HepG2 (cell line): ENCODE results near the gene KIF3C. TPM values are rescaled to one million over a fixed set of nuclear protein-coding genes. Genes with fewer than 3 reads are reported as not detected.

Experiments
- ADNP ChIP-seq: sonication (generic); formaldehyde crosslinking; IDR thresholded peaks from 2 replicates; pipeline ENCODE4 v1.4.0; 2020; ENCODE audit warnings: missing genetic modification reagents
- ATF2 ChIP-seq: sonication (generic); formaldehyde crosslinking; IDR thresholded peaks from 2 replicates; pipeline ENCODE4 v1.4.0; 2020; ENCODE audit warnings: missing genetic modification reagents
- ATF3 ChIP-seq: sonication (generic); formaldehyde crosslinking; IDR thresholded peaks from 2 replicates; pipeline ENCODE4 v1.4.0; 2020; ENCODE audit warnings: missing genetic modification reagents
- CBFB ChIP-seq: sonication (generic); formaldehyde crosslinking; IDR thresholded peaks from 2 replicates; pipeline ENCODE4 v1.4.0; 2020; ENCODE audit warnings: missing genetic modification reagents
- DMTF1 ChIP-seq: sonication (generic); formaldehyde crosslinking; IDR thresholded peaks from 2 replicates; pipeline ENCODE4 v1.4.0; 2020; ENCODE audit warnings: mild to moderate bottlenecking, missing genetic modification reagents
- ELF4 ChIP-seq: sonication (generic); formaldehyde crosslinking; IDR thresholded peaks from 2 replicates; pipeline ENCODE4 v1.5.0; 2020; ENCODE audit warnings: missing genetic modification reagents, mild to moderate bottlenecking, moderate library complexity, borderline replicate concordance
- ELK4 ChIP-seq: sonication (generic); formaldehyde crosslinking; IDR thresholded peaks from 2 replicates; pipeline ENCODE4 v1.9.0; 2021; ENCODE audit warnings: missing genetic modification reagents, borderline replicate concordance
- IRF2 ChIP-seq: IDR thresholded peaks from 2 replicates; pipeline ENCODE4 v1.6.1; 2018; ENCODE audit warnings: missing genetic modification reagents, missing compliant biosample characterization
- ISX ChIP-seq: sonication (generic); formaldehyde crosslinking; conservative IDR thresholded peaks from 2 replicates; pipeline ENCODE4 v1.5.0; 2020; ENCODE audit warnings: missing genetic modification reagents
- KLF9 ChIP-seq: IDR thresholded peaks from 2 replicates; pipeline ENCODE4 v1.6.1; 2016; ENCODE audit warnings: low read depth
- MLLT10 ChIP-seq: sonication (generic); formaldehyde crosslinking; IDR thresholded peaks from 2 replicates; pipeline ENCODE4 v1.4.0; 2020; ENCODE audit warnings: missing genetic modification reagents
- MTF2 ChIP-seq: sonication (generic); formaldehyde crosslinking; IDR thresholded peaks from 2 replicates; pipeline ENCODE4 v1.5.0; 2020; ENCODE audit warnings: missing genetic modification reagents, borderline replicate concordance
- NFIB ChIP-seq: sonication (generic); formaldehyde crosslinking; IDR thresholded peaks from 2 replicates; pipeline ENCODE4 v1.9.0; 2021; ENCODE audit warnings: missing genetic modification reagents, mild to moderate bottlenecking, borderline replicate concordance
- ONECUT2 ChIP-seq: sonication (generic); formaldehyde crosslinking; IDR thresholded peaks from 2 replicates; pipeline ENCODE4 v1.4.0; 2020; ENCODE audit warnings: missing genetic modification reagents
- PAWR ChIP-seq: sonication (generic); formaldehyde crosslinking; IDR thresholded peaks from 2 replicates; pipeline ENCODE4 v1.4.0; 2020; ENCODE audit warnings: missing genetic modification reagents, mild to moderate bottlenecking, borderline replicate concordance
- PHF8 ChIP-seq: sonication (generic); formaldehyde crosslinking; IDR thresholded peaks from 2 replicates; pipeline ENCODE4 v1.5.0; 2020; ENCODE audit warnings: missing genetic modification reagents
- PITX1 ChIP-seq: sonication (generic); formaldehyde crosslinking; IDR thresholded peaks from 2 replicates; pipeline ENCODE4 v1.5.1; 2020; ENCODE audit warnings: mild to moderate bottlenecking, missing genetic modification reagents
- SMARCC2 ChIP-seq: fragments of 450-650 bp; IDR thresholded peaks from 2 replicates; pipeline ENCODE4 v1.6.1; 2017; ENCODE audit warnings: antibody characterized with exemption, mild to moderate bottlenecking
- SMYD3 ChIP-seq: sonication (generic); formaldehyde crosslinking; IDR thresholded peaks from 2 replicates; pipeline ENCODE4 v1.8.1; 2023; ENCODE audit warnings: mild to moderate bottlenecking, missing genetic modification reagents
- U2AF2 ChIP-seq: fragments of 200-400 bp; formaldehyde crosslinking; IDR thresholded peaks from 2 replicates; pipeline ENCODE4 v1.6.1; 2017; ENCODE audit warnings: low read depth, mild to moderate bottlenecking, low read length
- ZKSCAN5 ChIP-seq: sonication (generic); formaldehyde crosslinking; IDR thresholded peaks from 2 replicates; pipeline ENCODE4 v1.5.1; 2020; ENCODE audit warnings: mild to moderate bottlenecking, missing genetic modification reagents
- ZNF124 ChIP-seq: sonication (generic); formaldehyde crosslinking; IDR thresholded peaks from 2 replicates; pipeline ENCODE4 v1.4.0; 2020; ENCODE audit warnings: missing genetic modification reagents
- ZNF326 ChIP-seq: sonication (generic); formaldehyde crosslinking; IDR thresholded peaks from 2 replicates; pipeline ENCODE4 v1.4.0; 2020; ENCODE audit warnings: missing genetic modification reagents, borderline replicate concordance
- ZNF343 ChIP-seq: sonication (generic); formaldehyde crosslinking; IDR thresholded peaks from 2 replicates; pipeline ENCODE4 v1.4.0; 2020; ENCODE audit warnings: mild to moderate bottlenecking, missing genetic modification reagents
- ZNF614 ChIP-seq: IDR thresholded peaks from 2 replicates; pipeline ENCODE4 v1.6.1; 2018; ENCODE audit warnings: missing biosample characterization, missing genetic modification reagents, inconsistent platforms, borderline replicate concordance
- ZNF781 ChIP-seq: sonication (generic); formaldehyde crosslinking; IDR thresholded peaks from 2 replicates; pipeline ENCODE4 v1.5.1; 2020; ENCODE audit warnings: borderline replicate concordance, mild to moderate bottlenecking, missing genetic modification reagents; ENCODE audit errors: not compliant biosample characterization
- ZNF792 ChIP-seq: IDR thresholded peaks from 2 replicates; pipeline ENCODE4 v1.6.1; 2016
- polyA plus RNA-seq, 8 experiments: library from polyadenylated mRNA; depleted of rRNA in 3 of 8; stranded (reverse) in 7 of 8; unstranded in 1 of 8; fragments of >200 nt; fragmentation: Illumina TruSeq in 4 of 8; extraction: Trizol in 4 of 8; gene quantifications; 2 replicates each; pipeline versions ENCODE4 v1.2.1 to v1.2.3, GENCODE V29; 2011 to 2016; ENCODE audit warnings: low read depth in 4 of 8, missing spikeins in 1 of 8, mixed read lengths in 1 of 8; ENCODE audit not compliant: insufficient read depth in 1 of 8
- total RNA-seq, 5 experiments: library from RNA; depleted of rRNA; stranded (reverse); fragments of >200 nt; fragmentation: Illumina TruSeq; extraction: Trizol; gene quantifications; 2 replicates each; pipeline ENCODE4 v1.2.3, GENCODE V29; 2016; ENCODE audit warnings: low read depth in 1 of 5

KIF3C gene
- total and polyA plus RNA-seq, 2 of the 13 experiments (the other 11 are each of a cell fraction or from before 2014, with no cell fraction given): 3.6 to 4.9 TPM

GRCh38 chr2:25878361-25879132 lies 103.8 kb downstream of the KIF3C start, which contains the start of gene ASXL2 (continued):
- no peak for TF ChIP-seq DMTF1 (CRISPR knock-in tag)
- TF ChIP-seq ZNF781: peak; percentile 70
- TF ChIP-seq ZNF792 (CRISPR knock-in tag): peak; percentile 85
- TF ChIP-seq U2AF2: no peak
- TF ChIP-seq ZNF326 (CRISPR knock-in tag): no peak
- TF ChIP-seq IRF2: peak; percentile 34
- TF ChIP-seq PAWR (CRISPR knock-in tag): no peak
- no peak; the same call in 1 of the 2 replicates for TF ChIP-seq MTF2 (CRISPR knock-in tag)
- no peak for TF ChIP-seq SMARCC2
- peak; percentile 27; the same call in 1 of the 2 replicates for TF ChIP-seq ZNF343 (CRISPR knock-in tag)
- no peak for TF ChIP-seq MLLT10 (CRISPR knock-in tag)
- TF ChIP-seq ZNF124 (CRISPR knock-in tag): peak; percentile 68; the same call in 1 of the 2 replicates
- TF ChIP-seq NFIB (CRISPR knock-in tag): no peak
- TF ChIP-seq PHF8: peak; percentile 62
- TF ChIP-seq PITX1 (CRISPR knock-in tag): peak; percentile 76; the same call in 1 of the 2 replicates
- TF ChIP-seq SMYD3 (CRISPR knock-in tag): 0 out of 2 replicates have a peak, but pooled peaks have one; percentile 67
- TF ChIP-seq ATF3 (CRISPR knock-in tag): no peak
- no peak for TF ChIP-seq ADNP (CRISPR knock-in tag)
- TF ChIP-seq KLF9 (CRISPR knock-in tag): no peak; the same call in 1 of the 2 replicates
- no peak for TF ChIP-seq ELF4
- TF ChIP-seq ZKSCAN5 (CRISPR knock-in tag): no peak
- 0 out of 2 replicates have a peak, but pooled peaks have one; percentile 8 for TF ChIP-seq ONECUT2 (CRISPR knock-in tag)
- TF ChIP-seq CBFB (CRISPR knock-in tag): no peak; the same call in 1 of the 2 replicates
- TF ChIP-seq ZNF614: peak; percentile 88; the same call in 1 of the 2 replicates
- no peak; the same call in 1 of the 2 replicates for TF ChIP-seq ELK4 (CRISPR knock-in tag)
- TF ChIP-seq ATF2: peak; percentile 73
- TF ChIP-seq ISX (CRISPR knock-in tag): no peak
